Coronary artery (tissue), 2 donors: Measurements from ENCODE around the gene GNG2.

Experiments used
- DNase-seq: peaks from one replicate; pipeline ENCODE4 v3.0.0-alpha.2; 2017; ENCODE audit warnings: low spot score
- H3K27ac ChIP-seq, 2 donors: fragments of 200-600 bp; sonication (generic); one replicate each; pipeline ENCODE4 v1.5.1; 2016 to 2019
- H3K4me3 ChIP-seq: fragments of 200-600 bp; sonication (generic); 2 replicates; pipeline ENCODE4 v1.5.1; 2016; ENCODE audit warnings: mild to moderate bottlenecking, moderate library complexity
- CTCF ChIP-seq: fragments of 200-600 bp; sonication (generic); IDR thresholded peaks from one replicate; pipeline ENCODE4 v1.5.1; 2019; ENCODE audit warnings: antibody characterized with exemption

Gene GNG2

GRCh38 chr14:51938137-51938536 is 77.7 kb downstream of the GNG2 start:
- no peak for DNase-seq
- H3K27ac ChIP-seq, result no peak overlapping the region

GRCh38 chr14:51938821-51939220 is 78.4 kb downstream of the GNG2 start:
- Histone ChIP-seq H3K4me3 (no peak overlapping the region), H3K27ac (no peak overlapping the region)
- TF ChIP-seq CTCF, result no peak
- DNase-seq, result no peak

More at GRCh38 chr14:51938137-51938536, 77.7 kb downstream of the GNG2 start:
- H3K4me3 ChIP-seq, result no peak overlapping the region
- no peak for TF ChIP-seq CTCF

GRCh38 chr14:51939226-51939625 is 78.8 kb downstream of the GNG2 start:
- Histone ChIP-seq H3K4me3 (no peak overlapping the region), H3K27ac (no peak overlapping the region)
- no peak for DNase-seq
- no peak for TF ChIP-seq CTCF

GRCh38 chr14:51939755-51940301 is 79.4 kb downstream of the GNG2 start:
- Histone ChIP-seq H3K27ac (no peak overlapping the region), H3K4me3 (no peak overlapping the region)
- no peak for DNase-seq
- TF ChIP-seq CTCF, result no peak

GRCh38 chr14:51942971-51943370 is 82.6 kb downstream of the GNG2 start:
- Histone ChIP-seq H3K4me3 (no peak overlapping the region), H3K27ac (no peak overlapping the region)
- no peak for DNase-seq
- no peak for TF ChIP-seq CTCF

- TF ChIP-seq CTCF, result no peak
- no peak overlapping the region for H3K27ac ChIP-seq
- DNase-seq, result no peak
- no peak overlapping the region for H3K4me3 ChIP-seq
Observed at GRCh38 chr14:51950007-51950406, 89.6 kb downstream of the GNG2 start.

- TF ChIP-seq CTCF, result no peak
- no peak overlapping the region for H3K4me3 ChIP-seq
- H3K27ac ChIP-seq, result no peak overlapping the region
- no peak for DNase-seq
Observed at GRCh38 chr14:51951656-51952055, 91.2 kb downstream of the GNG2 start.
